ENCODE measurements around the gene POLE2.
"Not testable (repeated sequence)": the region's sequence is repeated elsewhere in the genome, so short reads cannot be mapped to it uniquely, and the experiment has no call there.

POLE2 gene

GRCh38 chr14:49687942-49688700 lies at the start of gene POLE2:
POLE2 (minus strand) TSS chr14:49688214; CDS start chr14:49688203, 11 bp downstream.
- DNase-seq: peak in 49 of 51 donors; percentile 6 to 75 (median 49)

- not testable (repeated sequence) for DNase-seq
These were observed 47.7 kb upstream of the POLE2 start for GRCh38 chr14:49735669-49736068.

- DNase-seq: no peak
These were observed 45.8 kb upstream of the POLE2 start for GRCh38 chr14:49733836-49734235.

- peak in 3 of 51 donors; percentile 4 to 7 (median 4) for DNase-seq
These were observed 44.9 kb upstream of the POLE2 start for GRCh38 chr14:49732896-49733295.

GRCh38 chr14:49727171-49727570 lies 39.2 kb upstream of the POLE2 start:
- no peak for DNase-seq

GRCh38 chr14:49721733-49722435 lies 33.9 kb upstream of the POLE2 start:
- not testable (repeated sequence) for DNase-seq

- DNase-seq: no peak
These were observed 32.7 kb upstream of the POLE2 start for GRCh38 chr14:49720744-49721143.

- DNase-seq: not testable (repeated sequence)
These were observed 23.0 kb upstream of the POLE2 start for GRCh38 chr14:49710993-49711392.

GRCh38 chr14:49704471-49704870 lies 16.5 kb upstream of the POLE2 start:
- not testable (repeated sequence) for DNase-seq

- DNase-seq: no peak
These were observed 16.0 kb upstream of the POLE2 start for GRCh38 chr14:49703965-49704364.

GRCh38 chr14:49702725-49703124 lies 14.7 kb upstream of the POLE2 start:
- DNase-seq: no peak

GRCh38 chr14:49693735-49694124 lies 5.7 kb upstream of the POLE2 start:
- not testable (repeated sequence) for DNase-seq

- DNase-seq: peak; percentile 37 to 90 (median 77)
These were observed 5.1 kb upstream of the POLE2 start, which contains the start of gene KLHDC1 for GRCh38 chr14:49692811-49693734. KLHDC1 (plus strand) TSS chr14:49693120; CDS start chr14:49693195, 75 bp downstream.

GRCh38 chr14:49692193-49692757 lies 4.3 kb upstream of the POLE2 start:
- no peak for DNase-seq

GRCh38 chr14:49691031-49691430 lies 3.0 kb upstream of the POLE2 start:
- no peak for DNase-seq

- DNase-seq: no peak
These were observed 652 bp upstream of the POLE2 start for GRCh38 chr14:49688701-49689030.

GRCh38 chr14:49686425-49686824 lies 1.6 kb downstream of the POLE2 start:
- DNase-seq: no peak

GRCh38 chr14:49679271-49679670 lies 8.7 kb downstream of the POLE2 start:
- DNase-seq: no peak

- DNase-seq: no peak
These were observed 10.4 kb downstream of the POLE2 start for GRCh38 chr14:49677643-49678042.

- DNase-seq: no peak
These were observed 14.4 kb downstream of the POLE2 start for GRCh38 chr14:49673586-49673985.

GRCh38 chr14:49670475-49670874 lies 17.5 kb downstream of the POLE2 start:
- DNase-seq: no peak

Data from hypothalamus (tissue), 51 donors.